ENCODE data around the gene PDE6B.

The PDE6B gene

DNA sequence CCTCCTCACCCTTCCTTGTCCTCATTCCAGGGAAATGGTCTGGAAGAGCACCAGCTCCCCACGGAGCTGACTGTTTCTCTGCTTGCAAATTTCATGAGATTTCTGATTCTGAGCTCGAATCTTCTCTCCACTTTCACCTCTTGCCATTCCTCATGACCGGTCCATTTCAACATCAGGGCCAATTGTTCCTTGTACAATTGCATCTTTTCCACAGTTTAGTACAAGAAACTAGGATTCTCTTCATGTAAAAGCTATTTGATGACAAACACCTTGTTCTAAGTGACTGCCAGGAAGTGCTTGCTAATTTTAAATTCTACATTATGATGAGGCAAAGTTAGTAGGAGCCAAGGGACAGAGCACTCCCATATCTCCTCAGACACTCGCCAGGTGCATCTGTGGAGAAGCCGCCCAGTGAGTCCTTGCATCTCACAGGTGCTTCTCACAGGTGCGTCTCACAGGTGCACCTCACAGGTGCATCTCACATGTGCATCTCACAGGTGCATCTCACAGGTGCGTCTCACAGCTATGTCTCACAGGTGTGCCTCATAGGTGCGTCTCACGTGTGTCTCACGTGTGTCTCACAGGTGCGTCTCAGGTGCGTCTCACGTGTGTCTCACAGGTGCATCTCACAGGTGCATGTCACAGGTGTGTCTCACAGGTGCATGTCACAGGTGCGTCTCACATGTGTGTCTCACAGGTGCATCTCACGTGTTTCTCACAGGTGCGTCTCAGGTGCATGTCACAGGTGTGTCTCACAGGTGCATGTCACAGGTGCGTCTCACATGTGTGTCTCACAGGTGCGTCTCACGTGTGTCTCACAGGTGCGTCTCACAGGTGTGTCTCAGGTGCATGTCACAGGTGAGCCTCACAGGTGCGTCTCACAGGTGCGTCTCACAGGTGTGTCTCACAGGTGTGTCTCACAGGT lies 3.0 kb upstream of the PDE6B start:
- H3K36me3 ChIP-seq (ENCODE audit: low read length) = no peaks in the 10 kb centered on the region
- H3K79me2 ChIP-seq (ENCODE audit: insufficient read depth, low read length) = no peaks in the 10 kb centered on the region
- H3K4me3 ChIP-seq (ENCODE audit: insufficient read depth, low read length, poor library complexity, severe bottlenecking) = no peak overlapping the region
- no peaks in the 10 kb centered on the region for H3F3A ChIP-seq (ENCODE audit: insufficient read depth)
- no peaks in the 10 kb centered on the region for H3K27me3 ChIP-seq (ENCODE audit: low read length)
- no peak overlapping the region for H2AFZ ChIP-seq (ENCODE audit: low read depth, low read length, severe bottlenecking)
- no peak overlapping the region for H3K27ac ChIP-seq (ENCODE audit: low read depth, low read length)
- H3K9me3 ChIP-seq (ENCODE audit: insufficient read depth, low read length) = peaks cover 5% of the 10 kb centered on the region; the same call in 1 of the 2 replicates
- no peaks in the 10 kb centered on the region for H4K20me1 ChIP-seq (ENCODE audit: low read depth, low read length)
- no peaks in the 10 kb centered on the region for H3K9me2 ChIP-seq (replicated peaks; ENCODE audit: insufficient read depth, low read length)
- no peak overlapping the region for H3K4me2 ChIP-seq (ENCODE audit: low read depth, low read length, poor library complexity, severe bottlenecking)
- no peak overlapping the region for H3K9ac ChIP-seq (ENCODE audit: low read length)
- TF ChIP-seq, protein P1, sequence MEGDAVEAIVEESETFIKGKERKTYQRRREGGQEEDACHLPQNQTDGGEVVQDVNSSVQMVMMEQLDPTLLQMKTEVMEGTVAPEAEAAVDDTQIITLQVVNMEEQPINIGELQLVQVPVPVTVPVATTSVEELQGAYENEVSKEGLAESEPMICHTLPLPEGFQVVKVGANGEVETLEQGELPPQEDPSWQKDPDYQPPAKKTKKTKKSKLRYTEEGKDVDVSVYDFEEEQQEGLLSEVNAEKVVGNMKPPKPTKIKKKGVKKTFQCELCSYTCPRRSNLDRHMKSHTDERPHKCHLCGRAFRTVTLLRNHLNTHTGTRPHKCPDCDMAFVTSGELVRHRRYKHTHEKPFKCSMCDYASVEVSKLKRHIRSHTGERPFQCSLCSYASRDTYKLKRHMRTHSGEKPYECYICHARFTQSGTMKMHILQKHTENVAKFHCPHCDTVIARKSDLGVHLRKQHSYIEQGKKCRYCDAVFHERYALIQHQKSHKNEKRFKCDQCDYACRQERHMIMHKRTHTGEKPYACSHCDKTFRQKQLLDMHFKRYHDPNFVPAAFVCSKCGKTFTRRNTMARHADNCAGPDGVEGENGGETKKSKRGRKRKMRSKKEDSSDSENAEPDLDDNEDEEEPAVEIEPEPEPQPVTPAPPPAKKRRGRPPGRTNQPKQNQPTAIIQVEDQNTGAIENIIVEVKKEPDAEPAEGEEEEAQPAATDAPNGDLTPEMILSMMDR (IDR thresholded peaks at IDR 0.05; ENCODE audit: insufficient read depth, low read length, poor library complexity, severe bottlenecking) = no peak
- TF ChIP-seq EZH2phosphoT487 (conservative IDR thresholded peaks at IDR 0.05; ENCODE audit: low read length) = no peak

DNA sequence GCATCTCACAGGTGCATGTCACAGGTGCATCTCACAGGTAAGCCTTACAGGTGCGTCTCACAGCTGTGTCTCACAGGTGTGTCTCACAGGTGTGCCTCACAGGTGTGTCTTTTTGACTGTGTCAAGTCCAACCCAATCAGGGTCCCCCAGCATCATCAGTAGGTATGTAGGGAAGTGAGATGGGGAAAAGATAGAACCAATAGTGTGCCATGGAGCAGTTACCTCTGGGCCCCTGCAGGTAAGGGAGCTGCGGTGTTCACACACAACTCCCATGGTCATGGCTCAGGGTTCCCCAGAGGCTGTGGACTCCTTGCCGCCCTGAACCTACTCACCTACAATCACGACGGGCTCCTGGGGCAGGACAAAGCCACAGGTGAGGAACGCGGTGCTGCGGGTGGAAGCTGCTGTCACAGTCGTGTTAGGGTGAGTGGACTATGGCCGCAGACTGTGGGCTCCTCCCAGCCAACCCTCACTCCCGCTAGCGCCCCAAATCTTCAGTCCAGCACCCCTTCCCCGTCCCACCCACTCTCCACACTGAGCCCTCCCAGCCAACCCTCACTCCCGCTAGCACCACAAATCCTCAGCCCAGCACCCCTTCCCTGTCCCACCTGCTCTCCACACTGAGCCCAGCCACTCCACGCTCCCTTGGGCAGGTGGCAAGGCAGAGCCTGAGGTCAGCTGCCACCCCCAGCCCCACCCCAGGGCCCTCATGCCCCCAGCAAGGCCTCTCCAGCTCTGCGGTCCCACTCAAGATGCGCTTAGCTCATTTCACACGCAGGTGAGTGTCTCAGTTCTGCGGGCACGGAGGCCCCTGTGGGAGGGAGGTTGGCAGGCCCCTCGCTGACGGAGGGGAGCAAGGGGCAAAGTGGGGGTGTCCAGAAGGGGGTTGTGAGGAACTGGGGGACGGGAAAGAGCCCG lies 2.1 kb upstream of the PDE6B start:
- H3K79me2 ChIP-seq (ENCODE audit: insufficient read depth, low read length) = no peaks in the 10 kb centered on the region
- H3K27ac ChIP-seq (ENCODE audit: low read depth, low read length) = no peak overlapping the region
- H3K9ac ChIP-seq (ENCODE audit: low read length) = no peak overlapping the region
- H3K27me3 ChIP-seq (ENCODE audit: low read length) = no peaks in the 10 kb centered on the region
- no peak overlapping the region for H3K4me2 ChIP-seq (ENCODE audit: low read depth, low read length, poor library complexity, severe bottlenecking)
- H3K9me2 ChIP-seq (replicated peaks; ENCODE audit: insufficient read depth, low read length) = no peaks in the 10 kb centered on the region
- no peaks in the 10 kb centered on the region for H4K20me1 ChIP-seq (ENCODE audit: low read depth, low read length)
- TF ChIP-seq EZH2phosphoT487 (conservative IDR thresholded peaks at IDR 0.05; ENCODE audit: low read length) = no peak
- TF ChIP-seq, protein P1 (IDR thresholded peaks at IDR 0.05; ENCODE audit: insufficient read depth, low read length, poor library complexity, severe bottlenecking) = no peak
- no peaks in the 10 kb centered on the region for H3K36me3 ChIP-seq (ENCODE audit: low read length)
- H3F3A ChIP-seq (ENCODE audit: insufficient read depth) = no peaks in the 10 kb centered on the region
- no peak overlapping the region for H3K4me3 ChIP-seq (ENCODE audit: insufficient read depth, low read length, poor library complexity, severe bottlenecking)
- H2AFZ ChIP-seq (ENCODE audit: low read depth, low read length, severe bottlenecking) = no peak overlapping the region
- peaks cover 5% of the 10 kb centered on the region; the same call in 1 of the 2 replicates for H3K9me3 ChIP-seq (ENCODE audit: insufficient read depth, low read length)

DNA sequence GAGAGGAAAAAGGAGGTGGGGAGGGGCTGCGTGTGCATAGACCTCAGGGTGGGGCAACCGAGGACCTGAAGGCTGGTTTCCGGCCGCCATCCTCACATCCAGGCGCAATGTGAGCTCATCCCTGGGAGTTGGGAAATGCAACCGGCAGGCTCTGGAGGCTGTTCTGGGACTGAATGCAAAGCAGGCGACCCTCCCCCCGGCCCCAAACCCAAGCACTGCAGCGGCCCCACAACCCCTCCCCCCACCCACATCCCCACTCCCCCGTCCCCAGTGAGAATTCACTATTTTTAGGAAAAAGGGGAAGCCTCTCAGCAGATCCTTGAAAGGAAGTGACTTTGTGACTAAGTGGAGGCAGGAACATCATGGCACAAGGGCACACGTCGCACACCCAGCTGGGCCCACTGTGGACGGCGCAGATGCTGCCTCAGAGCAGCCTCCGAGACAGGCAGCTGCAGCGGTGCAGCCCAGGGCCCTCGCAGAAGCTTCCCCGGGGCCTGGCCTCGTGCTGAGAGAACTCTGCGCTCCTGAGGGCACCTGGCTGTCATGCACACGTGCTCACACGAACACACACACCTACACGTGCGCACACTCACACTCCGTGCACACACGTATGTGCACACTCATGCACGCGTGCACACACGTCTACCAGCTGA lies 1.3 kb upstream of the PDE6B start:
- Histone ChIP-seq H3K79me2 (ENCODE audit: insufficient read depth, low read length) (no peaks in the 10 kb centered on the region), H4K20me1 (ENCODE audit: low read depth, low read length) (no peaks in the 10 kb centered on the region), H3K4me2 (ENCODE audit: low read depth, low read length, poor library complexity, severe bottlenecking) (no peak overlapping the region), H3K9me2 (replicated peaks; ENCODE audit: insufficient read depth, low read length) (no peaks in the 10 kb centered on the region), H2AFZ (ENCODE audit: low read depth, low read length, severe bottlenecking) (no peak overlapping the region), H3K4me3 (ENCODE audit: insufficient read depth, low read length, poor library complexity, severe bottlenecking) (no peak overlapping the region), H3K36me3 (ENCODE audit: low read length) (no peaks in the 10 kb centered on the region), H3F3A (ENCODE audit: insufficient read depth) (no peaks in the 10 kb centered on the region), H3K9me3 (ENCODE audit: insufficient read depth, low read length) (peaks cover 5% of the 10 kb centered on the region; the same call in 1 of the 2 replicates), H3K27ac (ENCODE audit: low read depth, low read length) (no peak overlapping the region), H3K27me3 (ENCODE audit: low read length) (no peaks in the 10 kb centered on the region), H3K9ac (ENCODE audit: low read length) (no peak overlapping the region)
- TF ChIP-seq, protein P1 (IDR thresholded peaks at IDR 0.05; ENCODE audit: insufficient read depth, low read length, poor library complexity, severe bottlenecking) = no peak
- TF ChIP-seq EZH2phosphoT487 (conservative IDR thresholded peaks at IDR 0.05; ENCODE audit: low read length) = no peak
